HepG2 (cell line): ENCODE data around the gene HELZ2. TPM values are rescaled to one million over a fixed set of nuclear protein-coding genes. Genes with fewer than 3 reads are reported as not detected.

ENCODE experiments used
- ATAC-seq: fragments of 200-7000 bp; cut with Tn5 transposase; 3 replicates; pipeline ENCODE4 v1.9.1; 2020; ENCODE audit warnings: mild to moderate bottlenecking, moderate library complexity
- BruUV-seq: library from RNA; stranded (reverse); fragments of 400-500 nt; replicated peaks from 2 replicates; lab custom pipeline; 2021; lab: Mats Ljungman, UMichigan
- CTCF ChIA-PET: fragments of 300-600 bp; formaldehyde crosslinking; extraction: SDS; loops from one replicate; lab custom pipeline; 2021; ENCODE audit warnings: low total read pairs, inconsistent platforms, low intra/inter-chr PET ratio; lab: Yijun Ruan, JAX
- POLR2A ChIA-PET: fragments of 350-600 bp; sonication (Branson Sonifier 250); formaldehyde crosslinking; loops from one replicate; lab custom pipeline; 2020; ENCODE audit warnings: antibody characterized with exemption, inconsistent platforms; lab: Yijun Ruan, JAX
- DNase-seq: peaks from one replicate; pipeline ENCODE4 v3.0.0-alpha.2; 2015; ENCODE audit warnings: low spot score
- FAIRE-seq: peaks from 3 replicates; lab custom pipeline; 2011; peaks lifted over from hg19 to GRCh38; lab: Jason Lieb, UNC
- H2AFZ ChIP-seq: one replicate; pipeline ENCODE4 v1.6.1; 2011; ENCODE audit warnings: low read length, inconsistent platforms
- H3K27ac ChIP-seq: fragments of 300-600 bp; 3 replicates; pipeline ENCODE4 v1.8.0; 2011; ENCODE audit warnings: mixed run types, mild to moderate bottlenecking, mixed read lengths, low read length, inconsistent platforms; ENCODE audit not compliant: insufficient read depth; ENCODE audit errors: extremely low read length
- H3K27me3 ChIP-seq, 2 experiments: fragments of 200-600 bp in 1 of 2; 2 replicates in 1 of 2; 3 replicates in 1 of 2; pipeline versions ENCODE4 v1.6.0 to v1.8.0; 2011; ENCODE audit warnings: low read length in 2 of 2, mild to moderate bottlenecking in 2 of 2, moderate library complexity in 2 of 2, inconsistent platforms in 1 of 2; ENCODE audit not compliant: insufficient read depth in 2 of 2, control insufficient read depth in 1 of 2
- H3K36me3 ChIP-seq, 2 experiments: fragments of 200-600 bp in 1 of 2; replicated peaks in 1 of 2; 2 replicates in 1 of 2; 3 replicates in 1 of 2; pipeline versions ENCODE4 v1.5.1 to v1.8.0; 2011; ENCODE audit warnings: low read length in 2 of 2, inconsistent platforms in 1 of 2; ENCODE audit not compliant: insufficient read depth in 2 of 2, control insufficient read depth in 1 of 2
- H3K4me1 ChIP-seq: 2 replicates; pipeline ENCODE4 v1.5.1; 2012; ENCODE audit warnings: low read length, inconsistent platforms; ENCODE audit not compliant: insufficient read depth
- H3K4me2 ChIP-seq: 2 replicates; pipeline ENCODE4 v1.6.0; 2011; ENCODE audit warnings: low read depth, low read length, inconsistent platforms
- H3K4me3 ChIP-seq, 3 experiments: fragments of 200-600 bp in 1 of 3; sonication (generic), shearing (Covaris generic) in 1 of 3; replicated peaks in 1 of 3; 2 replicates each; pipeline ENCODE4 v1.5.1; 2011 to 2016; ENCODE audit warnings: low read length in 3 of 3, inconsistent platforms in 2 of 3, low read depth in 2 of 3, mild to moderate bottlenecking in 2 of 3, control low read depth in 1 of 3, mixed read lengths in 1 of 3; ENCODE audit not compliant: insufficient read depth in 1 of 3
- H3K79me2 ChIP-seq: one replicate; pipeline ENCODE4 v1.6.1; 2011; ENCODE audit warnings: low read length, inconsistent platforms; ENCODE audit not compliant: insufficient read depth
- H3K9ac ChIP-seq: 2 replicates; pipeline ENCODE4 v1.6.0; 2011; ENCODE audit warnings: mild to moderate bottlenecking, low read depth, low read length, inconsistent platforms; ENCODE audit not compliant: insufficient read depth
- H3K9me3 ChIP-seq: 2 replicates; pipeline ENCODE4 v1.5.1; 2012; ENCODE audit warnings: mild to moderate bottlenecking, low read length
- H4K20me1 ChIP-seq: 2 replicates; pipeline ENCODE4 v1.6.0; 2011; ENCODE audit warnings: inconsistent platforms, mild to moderate bottlenecking, low read length, moderate library complexity; ENCODE audit not compliant: insufficient read depth
- DMAP1 ChIP-seq: IDR thresholded peaks from 2 replicates; pipeline ENCODE4 v1.6.1; 2016
- EP300 ChIP-seq, 3 experiments: sonication (generic) in 1 of 3; formaldehyde crosslinking in 1 of 3; IDR thresholded peaks; 2 replicates each; pipeline versions ENCODE4 v1.5.1 to v1.6.1; 2011 to 2020; ENCODE audit warnings: low read depth in 2 of 3, low read length in 2 of 3, borderline replicate concordance in 1 of 3, improper control_type of control experiment in 1 of 3, mild to moderate bottlenecking in 1 of 3, missing genetic modification reagents in 1 of 3, moderate library complexity in 1 of 3
- GABPB1 ChIP-seq: IDR thresholded peaks from 2 replicates; pipeline ENCODE4 v1.6.1; 2016; ENCODE audit warnings: mild to moderate bottlenecking, missing genetic modification reagents, moderate library complexity, missing compliant biosample characterization
- HES4 ChIP-seq: sonication (generic); formaldehyde crosslinking; IDR thresholded peaks from 2 replicates; pipeline ENCODE4 v1.9.0; 2021; ENCODE audit warnings: mild to moderate bottlenecking, missing genetic modification reagents, borderline replicate concordance
- KLF15 ChIP-seq: sonication (generic); formaldehyde crosslinking; IDR thresholded peaks from 2 replicates; pipeline ENCODE4 v1.8.1; 2023; ENCODE audit warnings: borderline replicate concordance, mild to moderate bottlenecking, inconsistent platforms, missing genetic modification reagents, mixed read lengths
- KLF16 ChIP-seq, 2 experiments: sonication (generic) in 1 of 2; formaldehyde crosslinking in 1 of 2; IDR thresholded peaks; 2 replicates each; pipeline versions ENCODE4 v1.6.1 to v1.8.0; 2016 to 2023; ENCODE audit warnings: missing genetic modification reagents in 2 of 2, missing compliant biosample characterization in 1 of 2
- MAFG ChIP-seq: sonication (generic); formaldehyde crosslinking; IDR thresholded peaks from 2 replicates; pipeline ENCODE4 v1.5.1; 2020; ENCODE audit warnings: mild to moderate bottlenecking, missing genetic modification reagents
- MBD4 ChIP-seq: IDR thresholded peaks from 2 replicates; pipeline ENCODE4 v1.6.1; 2012; ENCODE audit warnings: low read length, inconsistent platforms, borderline replicate concordance
- NPAS2 ChIP-seq: sonication (generic); formaldehyde crosslinking; IDR thresholded peaks from 2 replicates; pipeline ENCODE4 v1.8.0; 2022; ENCODE audit warnings: mild to moderate bottlenecking, missing genetic modification reagents, borderline replicate concordance
- NR0B2 ChIP-seq: sonication (generic); formaldehyde crosslinking; IDR thresholded peaks from 2 replicates; pipeline ENCODE4 v1.4.0; 2020; ENCODE audit warnings: mild to moderate bottlenecking, missing genetic modification reagents
- RERE ChIP-seq: IDR thresholded peaks from 2 replicates; pipeline ENCODE4 v1.6.1; 2016; ENCODE audit warnings: low read depth, missing genetic modification reagents, missing compliant biosample characterization
- RXRA ChIP-seq: sonication (generic); formaldehyde crosslinking; IDR thresholded peaks from 2 replicates; pipeline ENCODE4 v1.5.1; 2020; ENCODE audit warnings: missing genetic modification reagents
- YEATS4 ChIP-seq: sonication (generic); formaldehyde crosslinking; IDR thresholded peaks from 2 replicates; pipeline ENCODE4 v1.4.0; 2020; ENCODE audit warnings: missing genetic modification reagents, borderline replicate concordance
- ZBTB7B ChIP-seq: sonication (generic); formaldehyde crosslinking; IDR thresholded peaks from 2 replicates; pipeline ENCODE4 v1.4.0; 2020; ENCODE audit warnings: missing genetic modification reagents
- ZNF143 ChIP-seq: sonication (generic); formaldehyde crosslinking; IDR thresholded peaks from 2 replicates; pipeline ENCODE4 v1.4.0; 2020; ENCODE audit warnings: missing genetic modification reagents
- ZNF740 ChIP-seq: sonication (generic); formaldehyde crosslinking; IDR thresholded peaks from 2 replicates; pipeline ENCODE4 v1.4.0; 2020; ENCODE audit warnings: missing genetic modification reagents
- WGBS: methylation state at CpG from one replicate; pipeline ENCODE4 v1.1.6; 2017; ENCODE audit warnings: low lambda C conversion rate; 5-methylcytosine and 5-hydroxymethylcytosine counted together
- in situ Hi-C: cut with HindIII; loops from 2 replicates; pipeline ENCODE4 v1.10.0; 2017; ENCODE audit warnings: low pct_unique_long_range_greater_than_20kb; ENCODE audit not compliant: extremely low pct_ligation_motif_present
- intact Hi-C: fragments of 100-400 bp; cut with micrococcal nuclease; formaldehyde crosslinking; loops from one replicate; pipeline ENCODE4 v1.10.0; 2022; ENCODE audit not compliant: unreplicated experiment
- polyA plus RNA-seq, 8 experiments: library from polyadenylated mRNA; depleted of rRNA in 3 of 8; stranded (reverse) in 7 of 8; unstranded in 1 of 8; fragments of >200 nt; fragmentation: Illumina TruSeq in 4 of 8; extraction: Trizol in 4 of 8; gene quantifications; 2 replicates each; pipeline versions ENCODE4 v1.2.1 to v1.2.3, GENCODE V29; 2011 to 2016; ENCODE audit warnings: low read depth in 4 of 8, missing spikeins in 1 of 8, mixed read lengths in 1 of 8; ENCODE audit not compliant: insufficient read depth in 1 of 8
- total RNA-seq, 5 experiments: library from RNA; depleted of rRNA; stranded (reverse); fragments of >200 nt; fragmentation: Illumina TruSeq; extraction: Trizol; gene quantifications; 2 replicates each; pipeline ENCODE4 v1.2.3, GENCODE V29; 2016; ENCODE audit warnings: low read depth in 1 of 5

Gene HELZ2
- total and polyA plus RNA-seq, 2 of the 13 experiments (the other 11 are each of a cell fraction or from before 2014, with no cell fraction given) = 9.6 to 10.1 TPM

- H3K4me1 ChIP-seq = peaks cover 34% of the 10 kb centered on the region
- no TSS peak for BruUV-seq
- in situ Hi-C loops = no loop called here
- 81% methylated on average over 40 of the region's 45 CpGs for WGBS
- ChIA-PET POLR2A (interaction anchor here (1.5 to 1.9 kb wide), 3 partner anchors 12 to 18 kb away, joined by 4 to 5 read pairs (median 5); partner anchors contain the start of gene HELZ2), CTCF (no interaction called here)
- no peaks in the 10 kb centered on the region for H3K79me2 ChIP-seq
- intact Hi-C loops = no loop called here
- no peaks in the 10 kb centered on the region; a peak in 1 of 5 replicates for H3K36me3 ChIP-seq
- H3K9ac ChIP-seq = no peak overlapping the region
- DNase-seq = no peak
- H4K20me1 ChIP-seq = no peaks in the 10 kb centered on the region; the same call in 1 of the 2 replicates
- no peak overlapping the region for H3K4me2 ChIP-seq
- H3K4me3 ChIP-seq = no peak overlapping the region
- H2AFZ ChIP-seq = no peak overlapping the region
- FAIRE-seq = no peak
- ATAC-seq = no peak
- H3K9me3 ChIP-seq = no peaks in the 10 kb centered on the region
- no peak overlapping the region for H3K27ac ChIP-seq
- peaks cover 9 to 26% of the 10 kb centered on the region in 2 experiments; a peak in 3 of 5 replicates for H3K27me3 ChIP-seq
- TF ChIP-seq YEATS4 (CRISPR knock-in tag) = no peak
- TF ChIP-seq ZNF740 = no peak
- TF ChIP-seq MAFG (CRISPR knock-in tag) = no peak
- TF ChIP-seq NR0B2 (CRISPR knock-in tag) = no peak
- TF ChIP-seq KLF15 = no peak
- TF ChIP-seq NPAS2 (CRISPR knock-in tag) = no peak
- no peak for TF ChIP-seq RERE (CRISPR knock-in tag)
- 0 out of 2 replicates have a peak, but pooled peaks have one; percentile 42 for TF ChIP-seq HES4
- no peak for TF ChIP-seq MBD4
- 0 out of 2 replicates have a peak, but pooled peaks have one; percentile 6 for TF ChIP-seq GABPB1 (CRISPR knock-in tag)
- TF ChIP-seq ZNF143 (CRISPR knock-in tag) = no peak
- TF ChIP-seq KLF16 (CRISPR knock-in tag; IDR thresholded peaks at IDR 0.05) = no peak
- no peak for TF ChIP-seq DMAP1 (CRISPR knock-in tag)
- TF ChIP-seq EP300 (IDR thresholded peaks at IDR 0.05; ENCODE audit: low read depth in 2 of 2, low read length in 2 of 2) = no peak
- TF ChIP-seq EP300 (CRISPR knock-in tag; IDR thresholded peaks at IDR 0.05; ENCODE audit: borderline replicate concordance) = no peak
- TF ChIP-seq RXRA (CRISPR knock-in tag) = 0 out of 2 replicates have a peak, but pooled peaks have one; percentile 14
- TF ChIP-seq ZBTB7B (CRISPR knock-in tag) = no peak
These were observed 18.2 kb downstream of the HELZ2 start for GRCh38 chr20:63555661-63556381.
